T-helper 9 cell (primary cell): ENCODE results near the gene SCO1.
"Not testable (repeated sequence)": the region's sequence is repeated elsewhere in the genome, so short reads cannot be mapped to it uniquely, and the experiment has no call there.

ENCODE experiments used
- DNase-seq: peaks from one replicate; pipeline ENCODE4 v3.0.0-alpha.2; 2020
- total RNA-seq, 2 donors: gene quantifications; one replicate each; lab custom pipeline; 2026; lab: John Stamatoyannopoulos, UW

SCO1 gene
- 25.3 to 53.8 reads per million in 2 donors for total RNA-seq

DNA sequence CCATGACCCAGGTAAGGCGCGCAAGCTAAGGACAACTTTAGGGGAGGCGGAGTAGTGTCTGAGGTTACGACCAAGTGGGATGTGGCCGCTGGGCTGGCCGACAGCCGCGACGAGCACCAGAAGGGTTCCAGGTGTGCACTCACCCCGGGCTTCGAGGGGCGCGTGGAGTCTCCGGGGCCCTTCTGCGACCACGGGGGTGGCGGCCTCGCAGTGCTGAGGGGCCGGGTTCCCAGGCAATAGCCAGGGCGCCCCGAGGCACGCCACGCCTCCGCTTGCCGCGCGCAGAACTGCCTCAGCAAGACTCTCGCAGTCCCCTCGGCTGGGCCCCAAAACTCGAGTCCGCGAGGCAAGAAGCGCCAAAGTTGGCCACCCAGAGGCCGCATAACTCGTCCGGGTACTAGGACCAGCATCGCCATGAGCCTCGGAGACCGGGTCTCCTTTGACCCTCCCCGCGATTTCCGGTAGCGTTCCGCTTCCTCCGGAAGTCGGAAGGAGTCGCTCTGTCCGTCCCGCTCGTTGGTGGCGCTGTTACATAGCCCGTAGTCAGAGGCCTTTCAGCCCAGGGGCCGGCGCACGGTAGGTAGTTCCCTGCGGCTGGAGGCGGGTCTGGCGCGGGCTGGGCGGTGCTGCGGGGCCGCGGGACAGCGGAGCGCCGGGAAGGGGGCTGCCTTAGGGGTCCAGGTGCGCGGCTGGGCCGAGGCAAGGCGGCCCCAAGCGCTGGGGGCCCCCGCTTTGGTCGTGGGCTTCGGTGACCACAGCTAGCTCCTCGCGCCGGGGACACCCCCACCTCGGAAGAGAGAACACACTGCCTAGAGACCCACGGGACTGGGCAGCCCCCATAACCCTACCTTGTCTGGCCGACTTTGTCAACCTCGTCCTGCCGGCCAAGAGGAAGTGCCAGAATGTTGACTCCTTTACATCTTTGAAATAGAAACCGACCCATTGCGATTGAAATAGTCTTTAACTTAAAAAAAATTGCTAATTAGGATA lies at the start of gene SCO1, which contains the start of gene ADPRM:
SCO1 (minus strand) TSS at position 442 of the 990 bp plus-strand sequence; CDS start at position 416, 26 bp downstream.
ADPRM (plus strand) TSS at position 503 of the 990 bp plus-strand sequence. CDS start 7,333 bp downstream, outside the sequence.
- peak; percentile 82 for DNase-seq

DNA sequence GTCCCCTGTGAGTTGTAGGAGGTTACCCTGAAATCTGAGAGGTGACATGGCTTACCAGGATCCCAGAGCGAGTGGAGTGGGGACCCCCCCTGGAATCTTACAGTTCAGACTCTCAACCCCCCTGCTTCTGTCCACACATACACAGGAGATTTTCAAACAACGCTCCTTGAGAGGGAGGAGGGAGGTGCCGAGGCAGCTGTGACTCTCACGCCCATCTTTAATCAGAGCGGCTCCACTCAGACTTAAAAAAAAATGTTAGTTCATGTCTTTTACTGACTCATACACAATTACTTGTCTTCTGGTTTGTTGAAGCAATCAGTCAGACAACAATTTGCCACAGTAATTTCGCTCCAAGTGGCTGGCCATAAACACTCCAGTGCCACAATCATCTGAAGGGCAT lies 47.9 kb upstream of the SCO1 start:
- DNase-seq: no peak

DNA sequence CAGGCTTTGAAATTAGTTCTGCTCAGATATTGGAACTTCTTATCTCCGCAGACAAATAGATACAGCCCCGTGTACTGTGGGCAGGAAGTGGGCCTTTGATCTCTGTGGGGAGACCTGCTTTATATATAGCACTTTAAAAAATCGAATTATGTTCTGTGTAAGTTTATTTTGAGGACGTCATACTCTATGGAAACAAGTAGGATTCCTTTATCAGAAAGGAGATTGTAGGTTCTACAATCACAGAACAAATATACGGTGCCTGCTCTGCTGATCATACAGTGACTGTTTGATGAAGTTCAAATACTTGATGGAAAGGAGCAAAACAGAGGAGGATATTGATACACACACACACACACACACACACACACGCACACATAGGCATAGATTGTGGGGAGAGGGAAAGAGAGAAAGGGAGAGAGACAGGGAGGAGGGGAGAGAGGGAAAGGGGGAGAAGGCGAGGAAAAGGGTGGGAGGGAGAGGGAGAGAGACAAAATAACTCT lies 47.2 kb upstream of the SCO1 start:
- no peak for DNase-seq

DNA sequence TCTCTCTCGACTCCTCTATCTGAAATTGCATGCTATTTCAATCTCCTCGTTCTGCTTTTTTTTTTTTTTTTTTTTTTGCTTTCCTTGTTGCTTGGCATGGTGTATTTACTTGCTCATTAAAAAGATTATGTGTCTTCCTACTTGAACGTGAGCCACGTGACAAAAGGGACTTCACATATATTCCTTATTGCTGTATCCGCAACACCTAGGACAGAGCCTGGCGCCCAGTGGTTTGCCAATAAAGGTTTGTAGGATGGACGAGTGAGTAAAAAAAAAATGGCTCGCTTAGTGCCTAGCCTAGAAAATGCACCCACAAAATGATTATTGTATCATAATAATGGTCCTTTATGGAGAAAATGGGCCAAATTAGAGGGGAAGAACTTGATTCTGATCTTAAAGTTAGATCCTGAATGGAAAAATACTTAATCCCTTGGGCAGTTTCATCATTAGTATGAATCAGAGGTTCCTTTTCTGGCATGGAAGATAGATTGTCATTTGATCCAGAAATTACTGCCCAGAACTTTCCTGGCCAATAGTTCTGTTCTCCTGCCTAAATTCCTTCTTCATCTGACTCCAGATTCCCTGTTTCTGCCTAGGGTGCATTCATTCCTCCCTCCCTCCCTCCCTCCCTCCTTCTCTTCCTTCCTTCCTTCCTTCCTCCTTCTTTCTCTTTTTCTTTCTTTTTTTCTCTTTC lies 46.1 kb upstream of the SCO1 start:
- DNase-seq: no peak

DNA sequence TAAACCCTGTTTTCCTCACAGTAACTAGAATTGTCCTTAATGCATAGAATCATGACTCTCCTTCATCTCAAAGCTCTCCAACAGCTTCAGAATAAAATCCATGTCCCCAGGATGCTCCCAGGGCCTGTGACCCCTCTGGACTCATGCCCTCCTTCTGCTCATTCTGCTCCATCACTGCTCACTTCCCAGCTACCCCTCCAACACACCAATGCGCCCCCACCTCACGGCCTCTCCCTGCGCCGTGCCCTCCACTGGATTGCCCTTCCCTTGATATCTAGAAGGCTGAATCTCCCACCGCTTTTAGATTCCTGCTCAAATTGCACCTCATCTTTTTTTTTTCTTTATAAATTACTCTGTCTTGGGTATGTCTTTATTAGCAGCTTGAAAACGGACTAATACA lies 45.1 kb upstream of the SCO1 start:
- no peak for DNase-seq

DNA sequence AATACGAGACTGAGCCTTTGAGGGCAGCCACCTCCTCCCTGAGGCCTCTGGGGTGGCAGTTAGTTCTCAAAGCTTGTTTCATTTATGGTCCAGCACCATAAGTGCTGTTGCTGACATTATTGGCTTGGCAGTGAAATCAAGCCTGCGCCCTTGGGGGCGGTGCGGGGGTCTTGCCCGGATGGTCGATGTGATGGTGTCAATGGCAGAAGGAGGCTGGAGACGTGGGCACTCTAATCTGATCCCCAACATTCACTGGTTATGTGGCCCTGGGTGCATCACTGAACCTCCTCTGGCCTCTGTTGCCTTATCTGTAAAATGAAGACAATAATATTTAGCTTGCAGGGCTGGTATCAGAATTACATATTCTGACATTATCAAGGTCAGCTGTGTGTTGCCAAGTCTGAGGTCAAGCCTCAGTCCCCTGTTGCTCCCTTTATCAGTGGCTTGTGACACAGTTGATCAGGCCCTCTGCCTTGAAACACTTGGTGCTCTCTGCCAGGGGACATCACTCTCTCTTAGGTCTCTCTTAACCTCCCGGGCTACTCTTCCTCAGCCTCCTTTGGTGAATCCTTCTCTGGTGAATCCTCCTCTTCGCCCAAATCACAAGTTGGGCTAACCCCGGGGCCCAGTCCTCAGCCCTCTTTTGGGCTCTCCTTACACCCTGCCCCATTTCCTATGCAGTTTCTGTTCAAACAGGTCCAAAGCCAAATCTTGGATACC lies 44.2 kb upstream of the SCO1 start:
- no peak for DNase-seq

DNA sequence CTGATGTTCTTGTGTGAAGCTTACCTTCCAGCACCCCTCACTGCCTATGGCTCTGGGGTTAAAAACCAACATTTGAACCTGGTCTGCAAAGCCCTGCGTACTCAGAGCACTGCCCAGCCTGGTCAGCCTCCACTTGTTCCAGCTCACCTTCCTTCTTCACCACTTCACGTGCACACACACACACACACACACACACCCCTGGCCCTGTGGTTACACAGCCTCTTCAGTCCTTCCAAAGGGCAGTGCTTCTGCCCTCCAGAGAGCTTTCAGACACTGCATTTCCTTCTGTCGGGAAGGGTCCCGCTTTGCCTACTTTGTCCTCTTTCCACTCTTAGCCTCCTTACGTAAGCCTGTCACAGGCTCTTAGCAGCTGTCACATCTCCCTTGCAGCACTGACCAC lies 42.1 kb upstream of the SCO1 start:
- DNase-seq: no peak

DNA sequence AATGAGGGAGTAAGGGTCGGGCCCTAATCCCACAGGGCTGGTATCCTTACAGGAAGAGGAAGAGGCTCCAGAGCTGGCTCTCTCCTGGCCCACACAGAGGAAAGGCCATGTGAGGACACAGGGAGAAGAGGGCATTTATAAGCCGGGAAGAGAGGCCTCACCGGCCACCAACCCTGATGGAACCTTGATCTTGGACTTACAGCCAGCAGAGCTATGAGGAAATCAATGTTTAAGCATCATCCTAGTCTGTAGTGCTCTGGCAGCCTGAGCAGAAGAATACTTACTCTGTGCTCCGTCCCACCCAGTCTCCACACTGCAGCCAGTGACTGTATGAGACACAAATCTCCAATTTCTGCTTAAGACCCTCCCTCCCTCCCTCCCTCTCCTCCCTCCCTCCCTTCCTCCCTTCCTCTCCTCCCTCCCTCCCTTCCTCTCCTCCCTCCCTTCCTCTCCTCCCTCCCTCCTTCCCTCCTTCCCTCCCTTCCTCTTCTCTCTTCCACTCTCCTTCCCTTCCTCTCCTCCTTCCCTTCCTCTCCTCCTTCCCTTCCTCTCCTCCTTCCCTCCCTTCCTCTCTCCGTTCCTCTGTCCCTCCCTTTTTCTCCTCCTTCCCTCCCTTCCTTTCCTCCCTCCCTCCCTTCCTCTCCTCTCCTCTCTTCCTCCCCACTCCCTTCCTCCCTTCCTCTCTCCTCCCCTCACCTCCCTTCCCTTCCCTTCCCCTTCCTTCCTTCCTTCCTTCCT lies 41.4 kb upstream of the SCO1 start:
- no peak for DNase-seq

DNA sequence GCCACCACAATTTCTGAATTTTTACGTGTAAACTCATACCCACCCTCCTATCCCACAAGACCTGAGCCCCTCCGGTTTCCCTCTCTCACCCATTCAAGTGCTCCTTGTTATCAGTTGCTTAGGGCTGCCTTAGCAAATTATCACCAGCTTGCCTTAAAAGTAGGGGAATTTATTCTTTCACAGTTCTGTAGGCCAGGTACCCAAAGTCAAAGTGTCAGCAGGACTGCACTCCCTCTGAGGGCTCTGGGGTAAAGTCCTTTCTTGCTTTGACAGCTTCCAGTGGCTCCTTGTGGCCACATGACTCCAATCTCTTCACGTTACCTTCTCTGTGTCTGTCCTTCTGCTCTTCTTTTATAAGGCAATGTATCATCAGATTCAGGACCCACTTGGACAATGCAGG lies 40.4 kb upstream of the SCO1 start:
- no peak for DNase-seq

DNA sequence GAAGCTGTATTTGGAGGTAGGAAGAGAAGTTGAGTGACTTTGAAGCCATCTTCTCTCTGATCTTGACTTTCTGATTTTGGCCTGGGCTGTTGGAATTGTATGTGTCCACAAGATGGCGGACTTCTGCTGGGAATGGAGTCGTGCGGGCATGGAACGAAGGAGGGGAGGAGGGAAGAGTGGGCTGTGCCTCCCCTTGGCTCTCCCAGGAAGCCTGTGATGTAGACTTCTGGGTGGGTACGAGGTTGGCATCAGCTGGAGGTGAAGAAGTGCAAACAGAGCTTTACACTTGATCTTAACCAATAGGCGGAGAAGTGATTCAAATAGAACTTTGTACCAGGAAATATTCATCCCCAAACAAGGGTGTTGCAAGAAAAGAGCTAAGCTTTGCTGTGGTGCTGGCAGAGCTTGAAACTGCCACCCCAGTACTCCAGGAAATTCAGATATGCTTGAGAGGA lies 39.9 kb upstream of the SCO1 start:
- no peak for DNase-seq

DNA sequence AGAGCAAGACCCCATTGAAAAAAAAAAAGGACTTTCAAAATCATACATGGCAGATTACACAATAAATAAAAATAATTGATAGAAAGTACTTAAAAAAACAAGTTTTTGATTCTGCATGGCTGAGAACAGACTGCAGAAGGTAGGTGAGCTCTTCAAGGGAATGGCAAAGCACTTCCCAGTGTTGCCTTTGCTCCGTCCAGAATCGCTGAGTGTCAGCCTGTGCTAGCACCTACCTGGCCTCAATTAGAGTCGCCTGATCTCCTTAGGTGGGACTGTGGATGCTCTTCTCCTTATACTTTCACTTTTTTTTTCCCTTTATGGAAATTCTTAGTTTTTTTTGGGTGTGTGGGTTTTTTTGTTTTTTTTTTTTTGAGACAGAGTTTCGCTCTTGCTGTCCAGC lies 38.5 kb upstream of the SCO1 start:
- DNase-seq: no peak

DNA sequence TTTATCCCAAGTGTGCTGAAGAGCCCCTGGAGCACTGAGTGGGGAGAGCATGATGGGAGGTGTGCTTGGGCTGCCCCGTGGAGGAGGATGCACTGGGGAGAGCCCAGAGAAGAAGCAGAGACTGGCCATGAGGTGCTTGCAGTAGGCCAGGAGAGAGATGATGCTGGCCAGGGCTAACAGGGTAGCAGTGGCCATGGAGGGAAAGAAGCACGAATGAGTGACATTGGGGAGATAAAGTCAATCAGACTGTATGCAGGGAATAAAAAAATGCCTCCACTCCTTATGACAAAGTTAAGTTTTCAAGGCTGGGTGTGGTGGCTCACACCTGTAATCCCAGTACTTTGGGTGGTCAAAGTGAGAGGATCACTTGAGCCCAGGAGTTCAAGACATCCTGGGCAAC lies 37.9 kb upstream of the SCO1 start:
- DNase-seq: no peak

DNA sequence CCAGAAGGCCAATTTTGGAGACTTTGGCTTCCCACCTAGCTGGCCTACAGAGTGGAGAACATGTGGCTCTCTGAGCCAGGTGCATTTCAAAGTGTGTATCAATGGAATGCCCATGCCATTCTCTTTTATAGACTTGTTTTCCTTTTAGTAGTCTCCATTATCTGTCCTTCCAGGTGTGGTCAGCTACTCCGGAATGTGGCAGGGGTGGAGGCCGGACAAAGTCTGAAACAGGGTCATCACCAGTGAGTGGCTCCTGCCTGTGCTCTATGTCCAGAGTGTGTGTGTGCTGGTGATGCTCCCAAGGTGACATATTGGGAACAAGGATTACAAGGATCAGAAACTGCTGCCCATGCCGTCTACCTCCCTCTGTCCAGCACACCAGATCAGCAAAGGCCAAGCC lies 36.3 kb upstream of the SCO1 start:
- DNase-seq: no peak

DNA sequence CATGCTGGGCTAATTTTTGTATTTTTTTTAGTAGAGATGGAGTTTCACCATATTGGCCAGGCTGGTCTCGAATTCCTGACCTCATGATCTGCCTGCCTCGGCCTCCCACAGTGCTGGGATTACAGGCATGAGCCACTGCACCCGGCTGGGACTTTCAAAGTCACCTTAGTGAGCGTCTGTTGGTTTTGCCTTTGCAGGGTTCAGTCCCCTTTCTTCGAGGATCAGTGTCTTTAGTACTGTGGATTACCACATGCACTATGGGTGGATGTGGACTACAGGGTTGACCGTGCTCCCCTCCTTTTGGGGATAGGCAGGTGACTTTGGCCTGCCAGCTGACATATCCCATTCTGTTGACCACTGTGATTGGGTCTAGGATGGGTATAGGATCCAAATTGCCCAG lies 34.8 kb upstream of the SCO1 start:
- not testable (repeated sequence) for DNase-seq

DNA sequence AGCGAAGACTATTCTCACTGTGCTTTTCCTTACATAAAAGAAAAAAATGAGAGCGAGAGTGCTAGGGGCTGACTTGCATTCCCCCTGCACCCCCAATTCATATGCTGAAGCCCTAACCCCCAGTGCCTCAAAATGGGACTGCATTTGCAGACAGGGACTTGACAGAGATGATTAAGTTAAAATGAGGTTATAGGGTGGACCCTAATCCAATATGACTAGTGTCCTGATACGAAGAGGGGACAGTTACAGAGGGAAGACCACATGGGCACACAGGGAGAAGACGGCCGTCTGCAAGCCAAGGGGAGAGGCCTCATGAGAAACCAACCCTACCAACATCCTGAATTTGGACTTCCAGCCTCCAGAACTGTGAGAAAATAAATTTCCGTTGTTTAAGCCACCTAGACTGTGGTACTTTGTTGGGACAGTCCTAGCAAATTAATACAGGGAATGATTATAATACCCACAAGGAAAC lies 34.1 kb upstream of the SCO1 start:
- DNase-seq: no peak

DNA sequence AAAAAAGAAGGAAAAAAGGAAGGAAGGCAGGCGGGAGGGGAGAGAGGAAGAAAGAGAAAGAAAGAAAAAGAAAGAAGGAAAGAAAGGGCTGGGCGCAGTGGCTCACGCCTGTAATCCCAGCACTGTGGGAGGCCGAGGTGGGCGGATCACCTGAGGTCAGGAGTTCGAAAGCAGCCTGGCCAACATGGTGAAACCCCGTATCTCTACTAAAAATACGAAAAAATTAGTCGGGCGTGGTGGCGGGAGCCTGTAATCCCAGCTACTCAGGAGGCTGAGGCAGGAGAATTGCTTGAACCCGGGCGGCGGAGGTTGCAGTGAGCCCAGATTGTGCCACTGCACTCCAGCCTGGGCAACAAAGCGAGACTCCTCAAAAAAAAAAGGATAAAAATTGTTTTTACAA lies 32.9 kb upstream of the SCO1 start:
- not testable (repeated sequence) for DNase-seq

DNA sequence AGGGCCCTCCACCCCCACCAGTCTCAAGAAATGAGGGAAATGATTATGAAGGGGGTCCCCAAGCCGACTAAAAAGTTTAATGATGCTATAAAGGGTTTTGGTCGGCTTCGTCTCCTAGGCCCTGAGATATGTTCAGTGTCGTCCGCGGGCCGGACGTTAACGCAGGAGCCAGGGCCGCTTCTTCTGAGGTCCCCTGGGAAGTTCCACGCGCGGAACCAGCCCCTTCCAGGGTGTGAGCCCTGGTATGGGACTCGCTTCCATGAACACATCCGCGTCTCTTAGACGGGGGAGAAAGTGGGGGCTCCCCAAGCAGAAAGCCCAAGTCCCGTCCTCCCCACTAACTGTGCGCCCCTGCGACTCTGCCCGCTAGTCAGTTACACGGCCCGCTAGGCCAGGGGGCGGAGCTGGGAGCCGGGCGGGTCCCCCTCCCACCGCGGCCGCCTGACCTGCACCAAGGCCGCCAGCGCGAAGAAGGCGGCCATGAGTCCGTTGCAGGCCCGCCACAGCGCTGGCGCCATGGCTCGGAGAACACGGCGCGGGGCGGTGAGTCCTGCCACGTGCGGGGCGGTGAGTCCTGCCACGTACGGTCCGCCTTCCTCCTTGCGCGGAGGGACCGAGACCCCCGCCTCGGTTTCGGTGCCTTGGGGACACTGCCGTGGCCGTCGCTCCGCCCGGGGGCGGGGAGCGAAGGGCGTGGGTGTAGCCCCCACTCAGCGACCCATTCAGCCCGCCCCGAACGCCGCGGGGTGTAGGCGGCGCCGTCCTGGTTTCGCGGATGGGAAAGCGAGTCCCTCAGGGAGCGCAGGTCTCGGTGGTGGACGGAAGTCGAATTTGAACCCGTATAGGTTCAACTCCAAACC lies 32.2 kb upstream of the SCO1 start, which contains the start of gene TMEM220:
TMEM220 (minus strand) TSS at position 690 of the 860 bp plus-strand sequence; CDS start at position 518, 172 bp downstream.
- peak; percentile 4 for DNase-seq

DNA sequence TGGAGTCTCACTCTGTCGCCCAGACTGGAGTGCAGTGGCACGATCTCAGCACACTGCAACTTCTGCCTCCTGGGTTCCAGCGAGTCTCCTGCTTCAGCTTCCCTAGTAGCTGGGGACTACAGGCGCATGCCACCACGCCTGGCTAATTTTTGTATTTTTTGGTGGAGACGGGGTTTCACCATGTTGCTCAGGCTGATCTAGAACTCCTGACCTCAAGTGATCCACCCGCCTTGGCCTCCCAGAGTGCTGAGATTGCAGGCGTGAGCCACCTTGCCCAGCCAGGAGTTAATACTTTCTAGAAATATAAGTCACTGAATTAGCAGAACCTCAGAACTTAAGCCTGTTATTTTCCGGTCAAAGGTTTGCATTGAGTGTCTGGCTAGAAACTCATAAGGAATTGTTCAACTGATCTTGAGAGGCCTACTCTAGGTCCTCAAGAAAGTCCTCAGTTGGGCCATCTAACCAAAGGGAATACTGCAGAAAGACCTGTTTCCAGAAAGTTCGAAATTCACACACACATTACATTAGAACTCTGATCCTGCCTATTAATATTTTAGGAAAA lies 31.1 kb upstream of the SCO1 start:
- no peak for DNase-seq

DNA sequence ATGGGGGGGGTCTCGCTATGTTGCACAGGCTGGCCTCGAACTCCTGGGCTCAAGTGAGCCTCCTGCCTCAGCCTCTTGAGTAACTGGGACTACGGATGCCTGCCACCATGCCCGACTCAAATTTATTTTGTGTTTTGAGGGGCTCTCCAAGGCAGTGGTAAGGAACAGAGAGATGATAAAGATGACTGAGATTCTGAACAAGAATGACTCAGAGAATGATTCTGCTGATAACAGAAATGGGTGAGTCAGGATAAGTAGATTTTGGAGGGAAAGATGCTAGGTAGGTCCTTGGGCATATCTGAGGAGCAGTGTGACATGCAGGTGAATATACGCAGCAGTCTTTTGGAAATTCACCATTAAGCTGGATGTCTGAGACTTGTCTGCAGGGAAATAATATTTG lies 29.9 kb upstream of the SCO1 start:
- no peak for DNase-seq

DNA sequence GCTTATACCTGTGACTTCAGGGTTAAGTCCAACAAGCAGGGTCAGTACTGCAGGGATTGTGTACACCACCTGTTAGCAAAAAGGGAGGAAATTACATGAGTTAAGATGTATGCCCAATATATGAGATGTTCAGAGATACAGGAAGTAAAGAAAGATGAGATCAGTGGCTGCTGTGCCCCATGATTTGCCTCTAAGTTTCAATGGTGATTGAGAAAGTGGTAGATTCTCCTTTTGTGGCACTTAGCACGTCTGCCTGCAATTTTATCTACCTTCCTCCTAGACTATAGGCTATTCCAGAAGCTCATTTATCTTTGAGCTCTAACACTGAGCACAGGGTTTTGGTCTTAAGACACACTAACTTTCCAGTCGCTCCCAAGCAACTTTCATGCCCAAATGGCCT lies 28.9 kb upstream of the SCO1 start:
- DNase-seq: no peak
